ENCODE data around the gene METTL2A.
A peak's percentile ranks its signal among the peaks of the same experiment; 100 is the strongest.
"Not testable (repeated sequence)": the region's sequence is repeated elsewhere in the genome, so short reads cannot be mapped to it uniquely, and the experiment has no call there.

METTL2A gene

DNA sequence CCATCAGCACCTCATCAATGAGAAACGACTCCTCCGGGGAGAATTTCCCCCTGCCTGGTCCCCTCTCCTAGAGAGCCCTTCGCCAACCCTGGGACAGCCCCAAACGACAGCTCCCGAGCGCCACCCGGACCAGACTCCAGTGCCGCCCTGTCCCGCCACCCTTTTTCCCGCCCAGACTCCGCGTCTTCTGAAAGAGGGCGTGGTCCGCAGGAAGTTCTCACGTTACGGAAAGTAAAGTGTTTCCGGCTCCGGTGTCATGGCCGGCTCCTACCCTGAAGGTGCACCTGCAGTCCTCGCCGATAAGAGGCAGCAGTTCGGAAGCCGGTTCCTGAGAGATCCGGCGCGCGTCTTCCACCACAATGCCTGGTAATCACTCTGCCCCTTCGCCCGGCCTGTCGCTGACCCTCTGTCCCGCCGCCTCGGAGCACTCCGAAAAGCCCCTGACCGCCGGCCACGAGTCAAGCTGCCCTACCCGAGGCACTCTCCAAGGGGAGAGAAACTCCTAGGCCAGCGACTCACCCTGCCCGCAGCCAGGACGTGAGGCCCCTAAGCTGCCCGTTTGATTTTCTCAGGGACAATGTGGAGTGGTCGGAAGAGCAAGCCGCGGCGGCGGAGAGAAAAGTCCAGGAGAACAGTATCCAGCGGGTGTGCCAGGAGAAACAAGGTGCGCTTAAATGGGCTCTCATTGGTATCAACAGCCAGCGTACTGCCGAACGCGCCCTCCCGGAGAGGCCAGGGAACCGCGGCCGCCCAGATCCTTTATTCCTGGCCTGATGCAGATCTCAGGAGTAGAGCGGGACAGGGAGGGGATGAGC lies at the start of gene METTL2A:
Gene METTL2A, plus strand, starts transcription at position 251 of the 815 bp plus-strand sequence. Its CDS starts 6 bp downstream, at position 257.
- DNase-seq = peak; percentile 92 to 93

DNA sequence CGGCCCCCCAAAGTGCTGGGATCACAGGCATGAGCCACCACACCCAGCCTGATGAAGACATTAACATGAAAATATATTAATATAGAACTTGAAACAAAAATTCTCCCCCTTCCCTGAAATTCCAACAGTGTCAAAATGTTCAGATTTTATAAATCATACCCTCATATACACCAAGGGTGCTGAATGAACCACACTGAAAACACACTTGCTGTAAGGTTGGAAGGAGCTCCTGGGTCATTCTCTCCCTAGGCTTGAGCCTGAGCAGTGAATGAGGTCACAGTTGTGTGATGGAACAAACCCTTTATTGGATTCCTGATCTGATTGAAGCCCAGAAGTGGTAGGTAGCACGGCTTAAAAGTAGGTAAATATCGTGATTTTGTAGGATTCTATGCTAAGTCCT lies 43.4 kb upstream of the METTL2A start, which contains the start of gene EFCAB3:
Gene EFCAB3, plus strand, starts transcription at position 301 of the 400 bp plus-strand sequence. CDS start 2,427 bp downstream, outside the sequence.
- no peak for DNase-seq

GRCh38 chr17:62381561-62381960 lies 42.1 kb upstream of the METTL2A start:
- no peak for DNase-seq

DNA sequence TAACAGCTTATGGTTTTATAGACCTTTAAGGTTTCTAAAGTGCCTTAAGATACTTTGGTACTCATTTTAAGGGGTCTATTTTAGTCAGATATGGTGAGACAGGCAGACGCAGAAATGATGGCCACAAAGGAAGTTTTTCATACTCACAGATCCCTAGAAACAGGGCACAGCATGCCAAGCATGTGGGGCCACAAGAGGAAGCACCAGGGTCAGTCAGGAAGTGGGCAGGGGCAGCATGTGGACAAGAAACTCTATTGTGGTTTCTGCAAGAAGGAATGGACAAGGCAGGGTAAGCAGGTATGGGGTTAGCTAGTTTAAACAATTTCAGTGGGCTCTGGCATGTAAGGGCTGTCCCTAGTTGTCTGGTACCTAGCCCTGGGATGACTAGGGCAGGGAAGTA lies 34.8 kb upstream of the METTL2A start:
- DNase-seq = no peak

DNA sequence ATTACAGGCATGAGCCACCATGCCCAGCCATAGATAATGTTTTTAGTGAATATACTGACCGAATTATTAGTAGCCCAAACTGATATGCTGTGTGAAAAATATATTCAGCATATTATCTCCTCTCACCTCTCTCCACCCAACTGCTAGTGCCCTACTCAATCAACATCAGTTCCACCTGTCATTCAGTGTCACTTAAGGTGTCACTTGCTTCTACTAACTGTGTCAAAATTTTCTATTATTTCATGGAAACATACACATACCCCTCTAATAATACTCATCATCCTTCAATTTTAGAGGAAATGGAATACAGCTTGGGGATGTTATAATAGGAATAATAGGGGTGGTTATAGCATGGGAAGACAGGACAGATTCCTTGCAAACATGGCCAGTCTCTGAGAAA lies 30.8 kb upstream of the METTL2A start:
- no peak for DNase-seq

- no peak for DNase-seq
Observed at GRCh38 chr17:62398891-62399290, 24.8 kb upstream of the METTL2A start.

- DNase-seq = no peak
Observed at GRCh38 chr17:62405451-62405850, 18.2 kb upstream of the METTL2A start.

- not testable (repeated sequence) for DNase-seq
Observed at GRCh38 chr17:62413090-62413489, 10.6 kb upstream of the METTL2A start.

GRCh38 chr17:62426214-62426613 lies 2.5 kb downstream of the METTL2A start:
- DNase-seq = not testable (repeated sequence)

DNA sequence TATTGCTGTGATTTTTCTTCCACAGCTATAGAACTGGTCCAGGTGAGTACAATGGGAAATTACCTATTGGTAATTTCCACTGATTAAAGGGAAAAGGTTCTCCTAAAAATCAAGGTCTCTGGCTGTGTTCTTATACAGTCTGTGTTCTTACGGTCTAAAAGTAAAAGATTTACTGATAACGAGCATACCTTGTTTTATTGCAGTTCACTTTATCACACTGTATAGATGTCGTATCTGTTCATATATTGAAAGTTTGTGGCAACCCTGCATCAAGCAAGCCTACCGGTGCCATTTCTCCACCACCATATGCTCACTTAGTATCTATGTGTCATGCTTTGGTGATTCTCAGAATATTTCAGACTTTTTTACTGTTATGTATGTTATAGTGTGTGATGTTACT lies 11.6 kb downstream of the METTL2A start:
- DNase-seq = not testable (repeated sequence)

GRCh38 chr17:62441181-62441580 lies 17.5 kb downstream of the METTL2A start:
- not testable (repeated sequence) for DNase-seq

- no peak for DNase-seq
Observed at GRCh38 chr17:62444063-62444462, 20.4 kb downstream of the METTL2A start.

DNA sequence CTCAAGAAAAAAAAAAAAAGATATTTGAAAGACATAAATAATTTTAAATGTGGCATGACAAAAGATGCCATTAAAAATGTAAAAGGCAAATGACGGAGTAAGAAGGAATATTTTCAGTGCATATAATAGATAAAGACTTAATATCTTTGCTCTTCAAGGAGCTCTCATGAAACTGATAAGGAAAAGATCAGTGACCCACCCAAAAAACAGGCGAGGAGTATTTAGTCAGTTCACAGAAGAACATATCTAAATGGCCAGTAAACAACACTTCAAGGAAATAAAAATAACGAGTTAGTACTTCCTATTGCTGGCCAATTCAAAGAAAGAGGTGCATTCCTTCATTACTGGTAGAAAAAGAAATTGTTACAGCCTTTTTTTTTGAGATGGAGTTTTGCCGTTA lies 22.1 kb downstream of the METTL2A start:
- DNase-seq = not testable (repeated sequence)

DNA sequence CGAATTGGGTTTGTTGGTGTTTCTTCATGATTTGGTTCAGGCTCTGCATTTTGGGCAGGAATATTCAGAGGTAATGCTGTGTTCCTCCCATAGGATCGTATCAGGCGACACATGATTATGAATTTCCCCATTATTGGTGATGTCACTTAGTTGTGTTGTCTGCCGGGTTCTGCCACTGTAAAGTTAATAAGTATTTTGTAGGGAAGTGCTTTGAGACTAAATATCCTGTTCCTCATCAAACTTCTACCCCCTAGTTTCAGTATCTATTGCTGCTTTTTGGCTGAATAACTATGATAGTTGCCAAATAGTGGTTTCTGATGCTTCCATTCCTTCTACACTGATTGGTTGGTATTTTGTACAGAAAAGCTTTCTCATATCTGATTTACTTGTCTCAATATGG lies 28.5 kb downstream of the METTL2A start:
- not testable (repeated sequence) for DNase-seq

- not testable (repeated sequence) for DNase-seq
Observed at GRCh38 chr17:62453041-62453440, 29.3 kb downstream of the METTL2A start.

- not testable (repeated sequence) for DNase-seq
Observed at GRCh38 chr17:62453656-62454055, 30.0 kb downstream of the METTL2A start.

- not testable (repeated sequence) for DNase-seq
Observed at GRCh38 chr17:62454111-62454510, 30.4 kb downstream of the METTL2A start.

DNA sequence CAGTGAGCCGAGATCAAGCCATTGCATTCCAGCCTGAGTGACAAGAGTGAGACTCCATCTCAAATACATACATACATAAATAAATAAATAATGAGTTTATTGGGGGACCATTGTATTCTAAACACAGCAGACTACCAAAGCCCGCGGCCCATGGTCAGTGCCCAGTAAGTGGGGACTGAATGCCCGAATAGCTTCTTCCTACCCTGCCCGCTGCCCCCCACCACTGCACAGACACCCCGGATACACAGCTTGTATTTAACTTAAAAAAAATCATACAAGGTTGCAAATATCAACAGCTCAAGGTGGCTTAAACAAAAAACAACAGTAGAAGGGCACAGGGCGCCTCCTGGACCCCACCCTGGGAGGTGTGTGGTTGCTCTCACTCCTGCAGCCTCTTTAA lies 32.3 kb downstream of the METTL2A start:
- no peak for DNase-seq

- not testable (repeated sequence) for DNase-seq
Observed at GRCh38 chr17:62458483-62458882, 34.8 kb downstream of the METTL2A start.

- not testable (repeated sequence) for DNase-seq
Observed at GRCh38 chr17:62464422-62464821, 40.7 kb downstream of the METTL2A start.

DNA sequence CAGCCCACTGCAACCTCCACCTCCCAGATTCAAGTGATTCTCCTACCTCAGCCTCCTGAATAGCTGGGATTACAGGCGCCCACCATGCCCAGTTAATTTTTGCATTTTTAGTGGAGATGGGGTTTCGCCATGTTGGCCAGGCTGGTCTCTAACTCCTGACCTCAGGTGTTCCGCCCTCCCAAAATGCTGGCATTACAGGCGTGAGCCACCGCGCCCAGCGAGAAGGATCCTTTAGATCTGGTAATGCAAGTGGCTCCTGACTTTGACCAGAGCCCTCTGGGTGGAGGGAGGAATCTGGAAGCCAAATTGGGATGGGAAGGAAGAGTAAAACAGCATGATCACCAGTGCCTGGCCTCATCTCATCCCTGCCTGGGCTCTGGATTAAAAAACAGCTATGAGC lies 41.6 kb downstream of the METTL2A start:
- DNase-seq = not testable (repeated sequence)

DNA sequence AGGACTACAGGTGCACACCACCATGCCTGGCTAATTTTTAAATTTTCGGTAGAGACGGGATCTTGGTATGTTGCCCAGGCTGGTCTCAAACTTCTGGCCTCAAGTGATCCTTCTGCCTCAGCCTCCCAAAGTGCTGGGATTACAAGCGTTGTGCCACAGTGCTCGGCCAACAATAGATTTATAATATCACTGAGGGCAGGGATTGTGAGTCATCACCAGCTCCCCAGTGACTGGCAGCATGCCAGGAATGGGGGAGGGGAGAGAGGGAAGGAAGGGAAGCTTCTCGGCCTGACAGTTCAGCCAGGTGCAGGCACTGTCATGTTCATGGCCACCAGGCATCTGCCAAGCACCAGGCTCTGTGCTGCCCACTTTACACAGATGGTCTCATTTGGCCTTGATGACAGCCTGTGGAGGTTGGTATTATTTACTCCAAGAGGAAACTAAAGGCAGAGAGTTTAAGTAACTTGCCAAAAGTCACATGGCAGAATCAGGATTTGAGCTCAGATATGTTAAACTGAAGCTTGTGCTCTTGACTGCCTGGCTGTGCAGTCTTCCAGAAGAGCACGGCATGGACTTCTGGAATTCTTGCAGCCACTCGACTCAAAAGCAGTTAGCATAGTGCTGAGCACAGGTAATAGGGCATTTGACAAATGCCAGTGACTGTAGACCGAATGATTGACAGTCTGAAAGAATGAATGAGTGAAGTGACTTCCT lies 47.1 kb downstream of the METTL2A start:
- DNase-seq = peak; percentile 77 to 78

- not testable (repeated sequence) for DNase-seq
Observed at GRCh38 chr17:62471380-62471880, 47.7 kb downstream of the METTL2A start.
